CD4-positive, alpha-beta T cell treated with Interleukin-1 beta for 1 hour (primary cell): ENCODE data around the gene SATB1.

ENCODE experiments used
- DNase-seq, 2 donors: peaks; one replicate each; pipeline ENCODE4 v3.0.0-alpha.2; 2020 to 2022

The SATB1 gene

DNA sequence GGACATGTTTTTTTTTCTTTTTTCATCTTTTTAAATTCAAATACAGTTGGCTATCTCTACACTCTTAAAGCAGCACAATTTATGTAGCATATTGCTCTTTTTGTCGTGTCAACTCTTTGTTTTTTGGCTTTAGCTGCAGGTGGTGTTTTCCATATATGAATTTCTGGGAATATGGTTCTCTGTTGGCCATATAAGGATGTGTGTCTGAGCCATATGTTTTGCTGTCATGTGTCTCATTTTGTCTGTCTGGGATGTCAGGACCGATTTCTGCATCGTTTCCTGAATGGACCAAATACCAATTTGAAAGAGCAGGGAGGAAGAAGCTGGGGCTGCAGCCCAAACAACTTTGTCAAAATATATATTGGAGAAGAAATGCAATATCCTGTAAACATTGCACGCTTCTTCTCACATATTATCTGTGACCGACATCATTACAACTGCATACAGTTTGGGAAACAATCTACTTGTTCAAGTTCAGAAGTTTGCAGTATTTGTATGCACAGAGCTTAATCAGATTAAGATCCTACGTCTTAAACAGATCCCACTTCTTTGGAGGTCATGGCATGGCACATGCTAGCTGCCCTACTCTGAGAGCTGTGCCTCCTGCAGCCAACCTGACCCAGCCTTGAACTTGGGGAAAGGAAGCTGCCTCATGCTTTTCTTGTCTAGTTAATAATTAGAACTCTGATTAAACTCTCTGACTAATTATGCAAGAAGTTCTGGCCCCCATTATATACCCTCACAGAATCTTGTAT lies 4.0 kb upstream of the SATB1 start:
- DNase-seq: no peak

DNA sequence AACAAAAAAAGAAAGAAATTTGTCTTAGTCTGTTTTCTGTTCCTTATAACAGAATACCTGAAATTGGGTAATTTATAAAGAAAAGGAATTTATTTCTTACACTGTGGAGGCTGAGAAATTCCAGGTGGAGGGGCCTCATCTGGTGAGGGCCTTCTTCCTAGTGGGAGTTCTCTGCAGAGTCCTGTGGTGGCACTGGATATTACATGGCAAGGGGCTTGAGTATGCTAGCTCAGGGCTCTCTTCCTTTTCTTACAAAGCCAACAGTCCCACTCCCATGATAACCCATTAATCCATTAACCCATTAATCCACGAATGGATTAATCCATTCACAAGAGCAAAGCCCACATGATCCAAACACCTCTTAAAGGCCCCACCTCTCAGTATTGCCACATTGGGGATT lies 2.9 kb upstream of the SATB1 start:
- no peak for DNase-seq

DNA sequence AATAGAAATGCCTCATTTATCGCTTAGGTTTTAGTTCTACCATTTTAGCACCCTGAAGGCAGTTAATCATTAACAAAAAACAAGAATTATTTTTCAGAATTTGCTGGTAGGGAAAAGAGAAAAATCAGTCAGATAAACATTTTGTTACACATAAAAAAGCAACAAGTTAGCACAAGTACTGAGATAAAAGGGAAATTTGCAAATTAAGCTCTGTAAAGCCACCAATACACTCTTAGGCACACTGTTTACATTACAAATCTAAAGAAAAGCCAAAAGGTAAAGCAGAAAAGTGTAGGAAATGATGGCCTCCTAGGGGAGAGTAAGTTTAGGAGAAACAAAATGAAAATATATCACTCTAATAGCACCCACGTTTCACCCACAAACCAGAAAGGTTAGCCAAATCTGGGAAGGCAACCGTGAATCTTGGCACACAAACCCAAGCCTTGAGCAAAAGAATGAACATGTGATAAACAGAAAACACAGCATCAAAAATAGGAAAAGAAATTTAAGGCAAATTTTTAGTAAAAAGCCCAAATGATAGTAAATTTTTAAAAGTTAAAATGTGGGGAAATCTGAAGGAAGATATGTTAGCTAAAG lies 1.6 kb upstream of the SATB1 start:
- no peak for DNase-seq

DNA sequence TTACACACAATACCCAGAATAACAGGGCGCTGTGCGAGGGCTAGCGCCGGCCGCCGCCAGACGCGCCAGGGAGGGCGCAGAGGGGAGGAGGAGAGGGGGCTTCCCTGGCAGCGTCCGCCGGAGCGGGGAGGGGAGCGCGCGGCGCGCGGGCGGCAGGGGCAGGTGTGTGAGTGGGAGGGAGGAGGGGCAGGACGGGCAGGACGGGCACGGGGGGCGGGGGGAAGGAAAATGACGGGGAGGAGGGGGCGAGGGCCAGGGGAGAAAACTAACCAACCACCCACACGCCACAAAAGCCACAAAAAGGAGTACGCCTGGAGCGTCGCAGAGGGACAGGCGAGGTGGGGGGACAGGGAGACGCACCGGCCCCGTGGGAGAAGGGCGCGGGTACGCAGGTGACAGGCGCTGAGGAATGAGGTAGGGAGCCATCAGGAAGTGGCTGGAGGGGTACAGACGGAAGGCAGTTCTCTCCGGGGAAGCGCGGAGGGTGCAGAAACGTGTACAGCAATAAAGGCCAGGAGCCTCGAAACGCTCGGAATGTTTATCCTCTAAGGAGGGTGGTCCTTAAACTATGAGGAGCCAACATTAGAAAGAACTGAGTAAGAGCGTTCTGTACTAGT lies 610 bp upstream of the SATB1 start:
- peak; percentile 79 to 83 for DNase-seq

DNA sequence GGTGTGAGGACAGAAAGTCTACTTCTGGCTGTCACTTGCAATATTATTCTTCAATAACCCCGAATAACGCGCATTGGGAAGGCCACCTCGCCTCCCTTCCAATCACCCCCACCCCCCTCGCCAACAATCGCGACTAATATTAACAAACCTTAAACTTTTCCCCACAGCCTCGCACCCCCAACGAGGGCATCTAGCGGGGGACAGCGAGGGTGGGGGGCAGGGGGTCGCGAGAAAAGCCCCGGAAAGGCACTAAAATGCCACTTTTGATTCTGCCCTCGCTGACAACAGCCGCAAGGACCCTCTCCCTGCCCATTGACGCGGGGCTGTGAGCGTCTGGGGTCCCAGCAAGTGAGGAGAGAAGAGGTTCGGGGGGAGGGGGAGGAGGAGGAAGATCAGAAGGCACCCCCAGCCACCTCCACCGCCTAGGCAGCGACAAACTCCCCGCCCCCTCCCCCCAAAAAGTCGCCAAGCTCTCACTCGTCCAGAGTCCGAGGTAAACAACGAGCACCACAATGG lies 868 bp downstream of the SATB1 start:
- DNase-seq: no peak

DNA sequence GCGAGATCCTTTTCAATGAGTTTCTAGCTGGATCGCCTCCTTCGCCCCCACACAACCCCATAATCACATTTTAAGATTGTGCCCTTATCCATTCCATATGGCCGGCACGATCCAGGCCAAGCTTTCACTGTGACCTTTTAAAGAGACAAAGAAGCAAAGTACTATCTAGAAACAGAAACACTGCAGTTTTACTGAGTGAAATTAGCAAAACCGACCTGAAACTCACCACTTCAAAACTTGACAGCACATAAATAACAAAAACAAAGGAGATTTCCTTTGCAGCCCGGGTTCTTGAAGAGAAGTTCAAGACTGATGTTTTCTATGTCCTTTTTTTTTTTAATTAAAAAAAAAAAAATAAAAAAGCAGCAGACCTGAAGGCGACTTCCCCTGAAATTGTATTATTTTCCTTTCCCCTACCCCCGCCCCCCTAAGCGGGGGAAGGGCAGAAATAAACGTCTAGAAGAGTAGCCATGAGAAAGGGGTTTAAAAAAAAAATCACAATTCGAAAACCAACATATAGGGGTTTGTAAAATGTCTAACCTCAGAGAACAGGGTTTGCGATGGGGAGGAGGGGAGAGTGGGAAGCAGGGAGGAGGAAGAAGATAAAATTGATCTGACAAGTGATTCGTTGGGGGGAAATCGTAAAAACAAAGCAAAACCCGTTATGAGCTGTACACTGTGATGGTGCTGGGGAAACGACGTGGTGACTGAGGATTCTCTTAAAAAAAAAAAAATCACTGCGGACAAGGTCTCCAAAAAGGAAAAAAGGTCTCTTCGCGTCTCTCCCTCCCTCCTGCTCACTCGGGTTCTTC lies 1.5 kb downstream of the SATB1 start:
- DNase-seq: peak; percentile 36 to 50

DNA sequence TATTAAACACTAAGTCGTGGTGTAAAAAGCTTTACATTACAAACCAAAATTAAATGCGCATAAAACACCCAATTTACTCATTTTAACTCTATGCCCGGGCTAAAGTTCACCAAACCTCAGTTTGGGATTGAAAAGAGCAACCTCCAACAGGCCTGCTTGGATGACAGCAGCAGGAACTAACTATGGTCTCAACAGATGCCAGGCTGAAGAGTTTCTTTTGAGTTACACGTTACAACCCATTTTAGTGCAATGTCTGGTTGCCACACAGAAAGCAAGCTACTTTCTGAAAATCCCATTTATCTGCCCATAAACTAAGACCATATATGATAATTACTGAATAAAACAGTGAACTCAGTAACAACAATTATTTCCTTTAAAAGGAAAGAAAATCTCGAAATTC lies 2.2 kb downstream of the SATB1 start:
- DNase-seq: no peak

DNA sequence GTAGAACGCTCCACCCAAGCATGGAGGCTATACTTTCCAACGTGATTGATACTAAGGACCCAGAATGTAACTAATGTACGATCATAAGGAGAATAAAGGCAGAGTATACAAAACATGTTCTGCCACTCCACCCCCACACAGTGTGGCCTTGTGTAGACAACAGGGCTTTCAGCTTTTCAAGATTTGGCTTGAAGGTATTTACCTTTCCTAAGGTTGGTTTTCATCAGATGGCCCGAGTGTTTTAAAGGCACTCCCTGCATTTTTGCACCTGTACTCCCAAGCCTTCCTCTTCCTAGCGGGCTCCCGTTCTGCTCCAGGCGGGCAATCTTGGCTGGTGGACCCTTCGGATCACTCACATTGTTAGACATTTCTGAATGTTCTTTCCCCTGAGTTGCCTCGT lies 4.6 kb downstream of the SATB1 start:
- DNase-seq: no peak

DNA sequence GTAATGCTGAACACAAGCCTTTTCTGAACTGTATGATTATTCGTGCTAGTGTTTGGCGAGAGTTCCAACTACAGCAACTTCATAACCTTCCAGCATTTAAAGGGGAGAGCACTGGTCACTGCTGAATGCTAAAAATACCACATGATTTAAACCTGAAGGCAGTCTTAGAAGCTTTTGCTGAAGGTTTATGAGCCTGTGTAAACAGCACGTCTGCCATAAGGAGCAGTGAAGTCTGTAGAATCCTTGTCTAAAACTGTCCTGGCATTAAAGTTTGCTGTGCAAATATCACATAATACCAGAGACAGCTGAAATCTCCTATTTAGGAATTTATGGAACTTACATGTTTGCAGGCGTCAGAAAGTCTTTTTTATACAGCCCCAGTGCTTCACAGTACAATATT lies 5.9 kb downstream of the SATB1 start:
- no peak for DNase-seq

DNA sequence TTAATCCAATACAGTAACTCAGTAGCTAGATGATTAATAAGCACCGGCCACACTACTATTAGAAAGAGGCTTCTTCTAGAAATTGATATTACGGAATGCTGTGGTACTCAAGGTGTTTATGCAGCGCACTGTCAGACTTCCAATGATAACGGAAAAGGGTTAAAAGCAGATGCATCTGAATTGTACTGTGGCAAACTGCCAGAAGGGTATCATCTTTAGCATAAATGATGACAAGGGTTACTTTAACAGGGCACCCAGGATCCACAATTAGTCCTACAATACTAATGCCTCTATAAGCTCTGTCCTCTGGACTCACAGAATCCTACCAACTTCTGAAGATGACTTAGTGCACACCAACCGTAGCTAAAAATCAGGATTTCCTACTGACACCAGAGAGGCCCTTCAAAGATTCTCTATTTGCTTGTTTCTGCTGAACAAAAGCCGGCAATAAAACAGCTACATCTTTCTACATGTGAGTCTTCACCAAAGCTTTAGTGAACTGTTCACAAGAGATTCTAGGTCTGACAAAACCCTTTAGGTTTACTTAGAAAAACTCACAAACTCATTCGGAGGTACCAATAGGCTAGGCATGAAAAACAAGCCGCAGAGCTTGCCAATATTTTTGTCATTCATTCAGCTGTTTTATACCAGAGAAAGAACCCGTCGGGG lies 7.1 kb downstream of the SATB1 start:
- no peak for DNase-seq

DNA sequence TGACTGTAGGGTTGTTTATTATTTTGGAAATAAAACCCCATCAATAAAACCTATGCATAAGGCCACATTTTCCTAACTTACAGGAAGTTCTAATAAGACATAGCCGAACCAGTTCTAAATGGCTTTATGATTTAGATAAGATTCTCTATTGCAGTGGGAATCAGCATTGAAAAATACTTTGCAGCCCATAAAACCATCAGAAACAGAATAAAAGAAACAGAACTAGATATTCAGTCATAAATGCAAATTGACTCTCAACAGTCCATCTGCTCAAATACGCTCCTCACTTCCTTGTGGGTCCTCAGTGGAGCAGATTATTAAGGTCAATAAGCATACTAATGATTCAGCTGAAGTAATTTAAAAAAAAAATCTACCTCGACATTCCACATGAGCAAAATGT lies 8.8 kb downstream of the SATB1 start:
- DNase-seq: no peak

DNA sequence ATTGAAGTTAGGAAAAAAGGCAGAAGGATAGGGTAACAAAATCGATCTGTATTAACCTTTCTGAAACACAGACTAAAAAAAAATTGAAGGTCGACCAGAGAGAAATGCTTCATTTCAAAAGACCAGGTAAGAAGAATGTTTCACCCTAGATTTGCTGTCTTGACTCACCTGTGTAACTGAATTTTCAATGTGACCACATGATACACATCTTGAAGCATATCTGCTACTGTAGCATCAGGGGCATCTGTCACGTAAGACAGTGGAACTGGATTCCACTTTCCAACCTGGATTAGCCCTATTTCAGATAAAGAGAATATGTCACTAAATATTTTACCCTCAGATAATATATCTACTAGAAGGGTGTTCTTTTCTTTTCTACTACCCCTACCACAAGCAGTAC lies 9.3 kb downstream of the SATB1 start:
- DNase-seq: no peak

DNA sequence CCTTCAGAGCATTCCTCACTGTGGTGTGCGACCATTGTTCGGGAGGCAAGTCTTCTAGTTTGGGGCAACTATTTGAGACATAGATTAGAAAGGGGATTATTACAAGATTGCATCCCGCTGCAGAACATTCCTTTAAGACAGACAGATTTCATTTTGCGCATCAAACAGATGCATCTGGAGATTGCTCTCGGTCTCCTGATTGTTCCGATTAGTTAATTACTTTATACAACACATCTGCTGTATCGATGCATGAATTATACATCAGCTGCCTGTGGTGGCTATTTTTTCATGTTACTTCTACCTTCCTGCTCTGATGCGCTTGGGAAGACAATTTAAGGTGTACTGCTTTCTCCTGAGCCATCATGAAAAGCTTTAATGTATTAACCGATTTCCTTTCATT lies 10.0 kb downstream of the SATB1 start:
- no peak for DNase-seq

DNA sequence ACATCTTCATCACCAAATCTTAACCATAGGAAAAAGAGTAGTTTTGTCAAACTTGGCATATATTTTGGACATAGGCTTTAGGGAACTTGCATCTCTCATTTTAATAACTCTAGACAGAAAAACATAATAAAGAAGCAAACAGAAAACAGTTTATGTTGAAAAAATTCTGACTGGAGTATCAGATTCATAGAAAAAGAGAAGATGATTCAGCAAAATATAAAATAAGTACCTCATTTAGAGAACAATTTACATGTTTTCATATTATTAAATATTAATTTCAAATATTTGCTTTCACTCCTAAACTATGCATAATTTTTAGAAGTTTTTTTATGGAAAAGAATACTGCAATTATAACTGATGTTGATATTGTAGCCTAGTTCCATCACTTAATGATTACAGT lies 12.5 kb downstream of the SATB1 start:
- no peak for DNase-seq

DNA sequence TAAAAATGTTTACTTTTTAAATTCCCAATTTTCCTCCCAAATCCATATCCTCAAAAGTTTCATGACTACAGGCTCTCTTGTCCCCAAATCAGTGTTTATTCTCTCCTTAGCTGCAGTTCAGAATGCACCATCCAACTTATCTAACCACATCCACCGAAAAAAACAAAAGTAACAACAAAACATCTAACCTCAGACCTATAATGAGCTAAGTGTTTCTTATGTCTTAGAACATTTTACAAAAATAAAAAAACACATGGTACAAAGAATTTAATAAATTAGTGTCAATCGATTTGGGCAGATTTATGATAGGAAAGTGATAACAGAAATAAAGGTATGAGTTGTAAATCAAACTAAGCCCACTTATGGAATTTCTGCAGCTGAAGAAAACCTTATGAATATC lies 13.6 kb downstream of the SATB1 start:
- DNase-seq: peak in 1 of 2 donors; percentile 16

DNA sequence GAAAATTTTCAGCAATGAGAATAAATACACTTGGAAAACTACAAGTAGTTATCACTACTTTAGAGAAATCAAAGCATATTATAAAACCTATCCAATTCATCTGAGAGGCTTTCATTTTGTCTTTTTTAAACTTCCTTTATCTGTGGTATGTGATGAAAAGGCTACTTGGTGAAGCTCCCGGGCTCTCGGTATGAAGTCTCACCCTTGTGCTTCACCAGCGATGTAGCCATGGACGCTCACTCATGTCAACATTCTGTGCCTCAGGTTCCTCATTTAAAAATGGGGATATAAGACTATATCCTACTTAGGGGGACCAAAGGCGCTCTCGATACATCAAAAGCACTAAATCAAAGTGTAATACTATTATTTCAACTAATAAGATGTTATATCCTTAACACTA lies 14.9 kb downstream of the SATB1 start:
- DNase-seq: no peak

DNA sequence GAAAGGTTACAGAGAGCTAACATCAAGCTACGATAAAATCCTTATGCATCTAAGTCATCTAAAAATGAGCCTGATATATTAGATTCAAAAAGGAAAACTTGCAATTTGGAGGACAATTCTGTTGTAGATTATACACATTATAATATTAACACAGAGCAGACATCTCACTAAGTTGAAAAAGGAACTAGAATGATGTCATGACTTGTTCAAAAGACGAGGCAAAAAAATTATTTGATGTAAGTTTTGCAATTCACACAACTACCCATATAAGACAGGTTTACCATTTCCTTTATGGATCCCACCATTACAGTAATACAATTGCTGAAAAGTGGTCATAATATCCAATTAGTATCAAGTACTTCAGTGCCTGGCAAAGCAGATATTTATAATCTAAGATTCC lies 15.9 kb downstream of the SATB1 start:
- no peak for DNase-seq

DNA sequence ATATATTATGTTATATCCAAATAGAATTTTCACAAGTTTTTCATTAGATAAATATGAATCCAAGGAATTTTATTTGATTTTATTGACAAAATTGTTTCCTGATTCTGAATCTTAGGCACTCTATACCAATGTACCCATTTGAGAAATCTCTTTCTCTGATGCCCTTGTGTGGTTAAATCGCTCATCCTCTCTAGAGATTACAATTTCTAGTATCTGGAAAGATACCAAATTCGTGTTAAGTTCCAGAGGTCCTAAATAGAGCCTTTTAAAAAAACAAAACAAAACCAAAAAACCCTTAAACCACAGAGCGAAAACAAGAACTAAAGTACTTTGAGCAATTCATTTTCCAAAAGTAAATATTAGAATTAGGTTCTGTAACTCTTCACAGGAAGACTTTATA lies 20.0 kb downstream of the SATB1 start:
- no peak for DNase-seq

DNA sequence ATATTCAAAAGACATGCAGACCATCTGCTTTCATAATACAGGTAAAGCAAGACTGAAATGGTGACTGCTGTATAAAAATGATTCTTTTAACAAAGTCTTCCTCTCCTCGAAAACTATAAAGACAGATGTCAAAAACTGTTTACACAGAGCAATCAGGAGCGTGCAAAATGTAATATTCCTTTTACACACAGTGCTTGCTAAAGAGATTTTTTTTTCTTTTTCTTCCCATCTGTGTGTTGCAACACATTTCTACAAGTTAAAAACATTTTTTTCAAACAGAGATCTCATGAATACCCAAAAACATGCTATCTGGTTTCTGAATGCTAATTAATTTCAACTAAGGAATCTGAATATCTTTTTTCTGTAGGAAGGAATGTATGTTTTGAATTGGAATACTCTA lies 22.1 kb downstream of the SATB1 start:
- DNase-seq: no peak

DNA sequence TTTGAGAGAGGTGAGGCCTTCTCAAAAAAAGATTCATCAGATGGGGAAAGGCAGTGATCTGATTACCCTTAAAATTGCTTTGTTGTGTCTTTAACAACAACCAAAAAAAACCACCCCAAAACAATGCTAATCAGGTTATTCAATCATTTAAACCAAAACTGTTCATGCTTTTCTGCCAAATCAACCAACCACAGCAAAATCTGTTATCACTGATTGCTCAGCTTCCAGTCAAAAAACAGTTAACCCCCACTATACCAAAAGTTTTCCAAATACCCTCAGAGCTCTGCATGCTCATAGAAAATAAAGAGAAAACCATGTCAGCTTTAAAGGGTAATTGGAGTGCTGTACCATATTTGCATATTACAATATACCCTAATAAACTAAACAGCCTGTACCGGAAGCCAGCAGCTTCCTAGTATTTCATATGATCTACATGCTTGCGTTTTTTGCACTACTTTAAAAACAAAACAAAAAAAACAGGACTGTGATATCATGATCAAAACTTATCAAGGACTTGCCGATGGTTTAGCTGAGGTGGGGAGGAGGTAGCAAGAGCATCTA lies 22.8 kb downstream of the SATB1 start:
- DNase-seq: no peak

DNA sequence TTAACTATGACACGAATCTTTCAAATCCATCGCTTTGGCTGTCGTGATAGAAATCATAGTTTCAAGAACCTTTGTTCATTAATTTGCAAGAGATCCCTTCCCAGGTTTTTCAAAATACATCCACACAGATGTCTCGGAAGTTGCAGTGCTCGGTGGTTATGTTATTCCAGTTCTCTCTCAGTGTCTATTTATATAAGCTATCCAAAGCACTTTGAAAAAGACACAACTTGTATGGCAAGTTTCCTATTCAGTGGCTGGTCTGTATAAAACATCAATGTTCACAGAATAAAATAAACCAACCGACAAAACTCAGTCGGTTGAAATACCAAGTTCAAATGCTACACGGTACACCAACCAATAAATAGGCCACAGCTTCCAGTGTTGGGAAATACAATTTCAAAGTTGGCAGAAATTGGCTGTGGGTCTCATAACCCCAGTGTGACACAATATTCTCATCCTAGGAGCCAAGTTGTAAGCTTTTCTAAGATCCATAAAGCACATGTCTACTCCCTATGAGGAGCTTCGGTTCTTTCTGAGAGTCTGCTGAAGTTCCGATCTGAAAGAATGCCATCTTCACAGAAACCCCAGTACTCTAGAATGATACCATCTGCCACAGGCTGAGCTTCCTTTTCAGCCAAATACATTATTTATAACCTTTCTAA lies 23.7 kb downstream of the SATB1 start:
- no peak for DNase-seq

DNA sequence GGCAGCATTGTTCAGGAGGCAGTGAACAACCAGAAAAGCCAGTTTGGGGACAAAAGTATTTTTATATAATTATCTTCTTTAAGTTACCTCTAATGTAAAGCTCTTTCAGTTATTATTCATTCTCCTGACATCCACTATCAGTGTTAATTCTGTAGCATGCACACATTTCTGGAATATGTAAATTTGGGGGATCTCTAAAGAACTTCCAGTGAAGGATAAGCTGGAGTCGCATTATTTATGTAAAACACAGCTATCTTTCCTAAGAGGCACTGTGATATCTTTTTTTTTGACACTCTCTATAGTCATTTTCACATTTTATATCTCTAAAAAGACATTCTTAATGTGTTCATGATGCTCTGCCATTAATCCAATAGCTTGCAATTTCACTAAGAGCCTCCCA lies 26.7 kb downstream of the SATB1 start:
- no peak for DNase-seq
